CD4-positive, alpha-beta T cell treated with Interleukin-15 for 1 hour (primary cell): ENCODE results near the gene DMD.

Experiments
- DNase-seq: peaks from one replicate; pipeline ENCODE4 v3.0.0-alpha.2; 2020

The DMD gene

DNA sequence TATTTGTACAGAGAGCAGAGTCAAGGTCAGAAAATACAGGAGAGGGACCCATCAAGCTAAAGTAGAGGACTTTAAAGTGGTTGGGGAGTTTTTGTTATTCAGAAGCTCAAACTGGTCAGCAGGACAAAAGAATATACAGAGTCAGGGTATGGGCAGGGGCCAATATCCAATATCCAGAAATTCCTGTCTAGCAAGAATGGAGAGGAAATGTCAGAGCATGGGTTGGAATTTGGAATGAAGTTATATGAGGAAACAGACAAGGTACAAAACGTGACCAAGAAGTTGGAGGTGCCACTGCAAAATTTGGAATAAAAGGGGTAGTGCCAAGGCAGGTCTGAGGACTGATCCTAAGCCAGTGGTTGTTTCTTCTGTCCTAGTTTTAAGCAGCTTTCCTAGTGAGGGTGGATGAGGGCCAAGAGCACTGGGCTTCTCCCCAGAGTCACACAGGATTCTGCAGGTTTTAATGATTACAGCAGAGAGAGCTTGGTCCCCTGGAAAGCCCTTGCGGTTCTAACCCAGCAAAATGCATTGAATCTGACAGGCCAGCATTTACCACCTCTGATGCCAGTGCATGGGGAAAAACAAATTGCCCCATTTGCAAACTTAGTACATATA lies 1834.8 kb downstream of the DMD start:
- DNase-seq, result no peak

DNA sequence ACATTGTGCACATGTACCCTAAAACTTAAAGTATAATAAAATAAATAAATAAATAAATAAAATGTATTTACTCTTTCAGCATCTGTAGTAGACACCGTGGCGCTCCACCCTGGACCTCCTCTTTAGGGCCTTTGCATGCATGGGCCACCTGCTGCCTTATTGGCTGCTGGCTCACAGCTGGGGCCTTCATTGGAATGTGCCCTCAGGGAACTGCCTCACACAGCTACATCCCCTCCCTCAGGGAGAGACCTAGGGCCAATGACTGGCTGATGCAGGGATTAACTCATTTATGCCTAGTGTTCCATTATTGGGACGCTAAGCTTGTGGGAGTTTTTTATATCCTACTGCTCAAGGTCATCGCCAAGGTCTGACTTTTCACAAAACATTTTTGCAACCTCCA lies 1836.6 kb downstream of the DMD start:
- DNase-seq, result no peak

GRCh38 chrX:31371956-31372355 lies 1839.4 kb downstream of the DMD start:
- no peak for DNase-seq

GRCh38 chrX:31367816-31368215 lies 1843.5 kb downstream of the DMD start:
- no peak for DNase-seq

- no peak for DNase-seq
Measured at GRCh38 chrX:31366041-31366440, 1845.3 kb downstream of the DMD start.

- no peak for DNase-seq
Measured at GRCh38 chrX:31356275-31357212, 1854.8 kb downstream of the DMD start.

DNA sequence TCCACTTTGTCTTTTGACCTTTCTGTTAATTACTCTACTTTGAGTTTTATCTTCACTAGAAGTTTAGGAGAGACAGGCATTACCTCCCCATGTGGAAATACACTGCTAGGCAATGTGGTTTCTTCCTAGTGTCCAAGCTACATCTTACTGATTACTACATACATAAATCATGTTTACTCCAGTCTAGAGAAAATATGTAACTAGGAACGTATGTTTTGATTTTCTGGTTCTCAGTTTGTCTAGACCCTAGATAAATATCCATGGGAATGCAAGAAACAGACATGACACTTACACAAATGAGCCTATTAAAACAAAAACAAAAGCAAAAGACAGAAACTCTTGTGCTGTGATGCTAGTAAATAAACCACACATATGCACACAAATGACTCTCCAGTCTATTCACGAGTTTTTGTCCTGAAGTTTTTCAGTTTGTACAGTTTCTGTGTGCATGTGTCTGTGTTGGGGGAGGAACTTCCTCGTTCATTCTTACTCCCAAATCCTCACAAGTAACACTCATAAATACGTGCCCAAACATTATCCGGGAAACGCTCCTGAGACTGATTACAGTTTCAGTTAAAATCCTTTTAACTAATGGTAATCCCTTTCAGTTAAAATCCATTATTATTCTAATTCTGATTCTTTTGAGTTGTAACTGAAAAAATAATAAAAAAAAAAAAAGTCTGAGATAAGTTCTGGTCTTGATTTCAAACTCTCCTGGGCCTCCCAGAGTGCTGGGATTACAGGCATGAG lies 1856.0 kb downstream of the DMD start:
- DNase-seq, result no peak

DNA sequence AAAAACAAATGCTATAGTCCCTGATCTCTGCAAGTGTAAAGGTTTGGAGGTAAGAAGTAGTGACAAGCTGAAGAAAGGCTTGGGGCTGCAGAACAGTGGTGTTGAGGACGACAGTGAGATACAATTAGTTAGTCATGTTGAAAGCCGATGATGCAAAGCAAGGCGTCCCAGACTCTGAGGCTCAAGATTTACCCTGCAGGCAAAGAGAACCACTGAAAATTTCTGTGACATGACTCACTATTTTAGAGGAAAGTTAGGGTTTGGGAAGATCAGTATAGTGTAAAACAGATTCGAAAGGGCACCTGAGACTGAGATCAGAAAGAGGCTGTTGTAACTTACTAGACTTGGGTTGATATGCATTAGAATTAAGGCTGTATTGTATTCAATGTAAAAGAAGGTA lies 1858.3 kb downstream of the DMD start:
- no peak for DNase-seq

DNA sequence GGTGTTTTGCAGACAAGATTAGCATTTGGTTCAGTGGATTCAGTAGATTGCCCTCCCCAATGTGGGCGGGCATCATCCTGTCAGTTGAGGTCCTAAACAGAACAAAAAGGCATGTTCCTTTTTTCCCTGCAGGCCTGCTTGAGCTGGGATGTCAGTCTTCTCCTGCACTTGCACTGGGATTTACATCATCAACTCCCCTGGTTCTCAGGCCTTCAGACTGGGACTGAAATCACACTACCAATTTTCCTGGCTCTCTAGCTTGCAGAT lies 1860.6 kb downstream of the DMD start:
- DNase-seq, result no peak

DNA sequence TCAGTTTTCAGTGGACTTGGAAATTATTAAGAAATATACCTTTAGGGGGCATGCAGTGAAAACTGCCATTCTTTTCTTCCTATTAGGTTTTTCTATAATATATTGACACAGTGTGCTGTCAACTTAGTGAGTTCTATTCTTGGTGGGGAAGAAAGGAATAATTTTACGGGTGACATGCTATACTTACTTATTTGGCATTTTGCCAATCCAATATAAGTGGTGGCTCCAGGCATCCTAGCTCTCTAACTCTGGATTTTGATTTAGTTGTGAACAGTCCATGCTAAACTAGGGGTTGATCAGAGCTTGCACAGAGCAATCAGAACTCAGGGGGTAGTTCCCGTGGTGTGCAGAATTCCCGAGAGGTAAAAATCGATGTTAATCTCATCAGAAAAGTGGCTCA lies 1861.8 kb downstream of the DMD start:
- DNase-seq, result no peak

DNA sequence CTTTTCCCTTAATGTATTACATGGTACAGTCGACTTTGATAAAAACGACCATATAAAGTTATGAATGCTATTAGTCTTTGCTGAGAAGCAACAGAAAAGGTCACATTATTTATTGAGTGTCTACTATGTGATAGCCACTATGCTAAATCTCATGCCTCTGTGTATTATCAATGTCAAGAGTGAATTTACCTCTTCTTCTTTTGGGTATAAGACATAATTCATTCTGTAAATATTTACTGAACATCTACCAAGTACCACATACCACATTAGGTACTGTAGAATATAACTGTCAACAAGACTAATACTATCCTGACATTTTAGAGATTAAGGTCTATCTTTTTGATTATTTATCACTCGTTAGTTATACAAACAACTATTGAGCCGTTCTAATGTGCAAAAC lies 1870.8 kb downstream of the DMD start:
- no peak for DNase-seq

DNA sequence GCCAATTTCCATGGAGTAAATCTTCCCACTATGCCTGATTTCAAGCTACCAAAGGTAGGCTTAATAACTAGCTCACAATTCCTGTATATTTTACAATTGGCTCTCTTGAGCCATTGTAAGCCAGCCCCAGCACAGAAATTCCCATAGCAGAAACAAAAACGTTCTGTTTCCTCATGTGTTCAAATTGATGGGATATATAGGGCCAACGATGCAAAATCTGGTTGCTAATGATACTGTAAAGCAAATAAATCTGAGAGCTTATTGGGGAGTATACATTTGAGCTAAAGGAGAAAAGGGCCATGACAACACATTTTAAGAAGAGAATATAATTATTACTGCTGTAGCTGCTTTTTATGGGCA lies 1872.4 kb downstream of the DMD start:
- no peak for DNase-seq

- no peak for DNase-seq
Measured at GRCh38 chrX:31337332-31337731, 1874.0 kb downstream of the DMD start.

GRCh38 chrX:31336419-31336818 lies 1874.9 kb downstream of the DMD start:
- no peak for DNase-seq

- DNase-seq, result no peak
Measured at GRCh38 chrX:31334997-31335396, 1876.4 kb downstream of the DMD start.

DNA sequence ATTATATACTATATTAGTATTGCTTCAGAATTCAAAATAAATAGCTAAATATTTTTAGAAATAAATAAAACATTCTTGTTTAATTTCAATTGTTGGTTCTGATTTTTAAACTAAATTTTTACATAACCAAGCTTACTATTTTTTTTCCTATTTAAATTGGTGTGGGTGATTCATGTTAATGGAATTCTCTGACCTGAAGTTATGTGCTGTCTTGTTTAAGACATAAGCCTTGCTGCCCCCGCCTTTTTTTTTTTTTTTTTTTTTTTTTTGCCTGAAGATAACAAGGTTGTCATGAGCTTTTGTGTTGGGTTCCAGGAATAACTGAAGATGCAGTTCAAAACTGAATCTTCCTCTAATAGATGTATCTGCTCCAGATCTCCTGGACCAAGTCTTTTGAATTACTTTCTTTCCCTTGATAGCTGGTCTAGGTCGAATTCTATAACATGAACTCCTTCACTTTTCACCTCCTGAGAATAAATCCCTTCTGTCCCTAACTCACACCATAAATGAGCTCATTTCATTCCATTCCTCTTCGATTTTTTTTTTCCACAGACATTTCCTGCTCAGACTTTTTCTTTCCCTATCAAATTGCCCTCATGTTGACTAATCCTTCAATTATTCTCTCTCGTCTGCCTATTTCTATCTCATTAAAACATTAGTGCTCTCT lies 1878.1 kb downstream of the DMD start:
- DNase-seq, result no peak

DNA sequence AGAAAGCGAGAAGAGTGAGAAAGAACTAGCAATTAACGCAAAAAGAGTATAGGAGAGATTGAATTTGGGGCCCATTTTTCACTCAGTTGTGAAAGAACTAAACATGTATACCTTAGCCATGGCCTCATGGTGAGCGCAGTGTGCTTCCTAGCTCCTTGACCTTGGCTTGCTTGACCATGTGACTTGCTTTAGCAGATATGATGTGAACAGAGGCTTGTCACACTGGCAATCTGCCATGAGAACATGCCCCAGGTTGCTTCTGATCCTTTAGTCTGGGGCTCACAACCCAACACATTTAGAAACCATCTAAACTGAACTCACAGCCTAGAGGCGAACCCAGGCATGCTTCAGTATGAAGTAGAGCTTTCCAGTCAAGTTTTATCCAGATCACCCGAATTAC lies 1879.4 kb downstream of the DMD start:
- DNase-seq, result no peak

DNA sequence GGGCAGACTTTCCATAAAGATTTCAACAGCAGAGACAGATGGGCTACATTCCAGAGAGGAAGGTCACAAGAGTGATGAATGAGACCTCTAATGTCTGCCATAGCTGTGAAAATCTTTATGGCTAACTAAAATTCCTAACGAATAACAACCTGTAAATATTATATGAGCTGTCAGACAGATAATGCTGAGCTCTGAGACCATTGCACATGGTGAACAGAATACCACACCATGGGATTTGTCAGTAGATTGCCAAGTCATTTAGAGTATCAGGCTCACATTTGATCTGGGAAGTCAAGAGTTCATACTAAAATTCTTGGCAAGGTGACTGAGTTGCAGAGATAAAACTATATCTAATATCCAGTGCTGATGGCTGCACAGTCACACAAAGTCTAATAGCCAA lies 1880.3 kb downstream of the DMD start:
- DNase-seq, result no peak

DNA sequence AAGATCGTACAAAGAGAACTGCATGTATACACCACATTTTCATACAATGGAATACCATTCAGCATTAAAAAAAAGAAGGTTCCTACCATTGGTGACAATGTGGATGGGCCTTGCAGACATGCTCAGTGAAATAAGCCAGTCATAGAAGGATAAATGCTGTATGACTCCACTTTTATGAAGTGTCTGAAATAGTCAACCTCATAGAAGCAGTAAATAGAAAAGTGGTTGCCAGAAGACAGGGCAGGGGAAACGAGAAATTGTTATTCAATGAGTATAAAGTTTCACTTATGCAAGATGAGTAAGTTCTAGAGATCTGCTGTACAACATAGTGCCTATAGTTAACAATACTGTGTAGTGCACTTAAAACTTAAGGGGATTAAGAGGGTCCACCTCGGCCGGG lies 1882.1 kb downstream of the DMD start:
- no peak for DNase-seq

GRCh38 chrX:31323658-31324057 lies 1887.7 kb downstream of the DMD start:
- no peak for DNase-seq

DNA sequence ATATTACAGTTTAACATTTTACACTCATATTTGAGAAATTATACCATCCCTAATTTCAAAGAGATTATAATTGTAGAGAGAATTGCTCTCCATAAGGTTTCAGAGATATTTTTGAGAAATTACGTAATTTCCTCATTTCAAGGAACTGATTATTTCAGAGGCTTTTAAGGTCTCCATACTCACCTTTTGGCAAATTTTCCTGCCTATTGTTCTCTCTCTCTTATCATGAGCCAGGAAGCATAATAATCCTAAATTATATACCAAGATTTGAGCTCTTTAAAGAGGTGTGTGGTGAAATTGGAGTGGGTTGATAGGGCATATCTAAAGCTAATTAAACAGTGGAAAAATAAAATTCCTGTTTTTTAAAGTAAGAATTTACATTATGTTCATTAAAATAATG lies 1890.6 kb downstream of the DMD start:
- no peak for DNase-seq

- DNase-seq, result no peak
Measured at GRCh38 chrX:31319586-31319985, 1891.8 kb downstream of the DMD start.

DNA sequence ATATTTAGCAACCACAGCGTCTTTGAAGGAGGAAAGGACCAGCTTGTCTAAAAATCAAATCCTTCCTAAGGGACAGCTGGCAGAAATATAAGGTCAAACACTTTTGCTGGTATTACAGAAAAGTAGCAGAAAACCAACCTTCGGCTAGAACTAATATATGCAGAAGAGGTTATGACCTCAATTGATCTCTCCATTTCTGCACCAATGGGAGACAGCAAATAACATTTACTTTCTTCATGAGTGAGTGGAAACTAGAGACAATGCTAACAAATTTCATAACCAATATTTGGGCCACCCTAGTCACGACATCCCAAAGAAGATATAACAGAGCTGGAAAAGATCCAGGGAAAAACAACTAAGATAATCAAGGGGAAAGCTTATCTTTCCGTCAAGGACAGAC lies 1892.5 kb downstream of the DMD start:
- no peak for DNase-seq
